GM19397 (cell line): ENCODE data around the gene GALNT18.

Experiments
- ATAC-seq: cut with Tn5 transposase; IDR thresholded peaks from one replicate; pipeline ENCODE4 v1.9.1; 2021; ENCODE audit warnings: mild to moderate bottlenecking, moderate library complexity; ENCODE audit not compliant: unreplicated experiment

Gene GALNT18

DNA sequence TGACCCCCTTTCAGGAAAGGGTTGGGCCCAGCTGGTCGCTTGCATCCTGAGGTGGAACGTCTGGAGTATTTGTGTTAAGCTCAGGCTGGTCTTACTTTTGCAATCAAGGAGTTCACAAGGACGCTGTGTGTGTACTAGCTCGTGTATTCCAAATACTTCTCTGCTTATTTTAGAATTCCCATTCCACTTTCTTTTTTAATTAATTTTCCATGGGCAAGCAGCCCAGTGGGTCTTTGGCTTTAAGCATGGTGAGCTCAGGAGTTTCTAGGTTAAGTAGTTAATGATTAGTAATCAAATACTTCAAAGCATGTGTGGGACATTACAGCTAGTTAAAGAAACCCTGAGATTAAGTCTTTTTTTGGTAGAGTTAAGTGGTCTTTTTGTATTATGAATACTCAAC lies 337.3 kb downstream of the GALNT18 start:
- ATAC-seq, result no peak

- no peak for ATAC-seq
Observed at GRCh38 chr11:11281626-11282025, 340.2 kb downstream of the GALNT18 start.

DNA sequence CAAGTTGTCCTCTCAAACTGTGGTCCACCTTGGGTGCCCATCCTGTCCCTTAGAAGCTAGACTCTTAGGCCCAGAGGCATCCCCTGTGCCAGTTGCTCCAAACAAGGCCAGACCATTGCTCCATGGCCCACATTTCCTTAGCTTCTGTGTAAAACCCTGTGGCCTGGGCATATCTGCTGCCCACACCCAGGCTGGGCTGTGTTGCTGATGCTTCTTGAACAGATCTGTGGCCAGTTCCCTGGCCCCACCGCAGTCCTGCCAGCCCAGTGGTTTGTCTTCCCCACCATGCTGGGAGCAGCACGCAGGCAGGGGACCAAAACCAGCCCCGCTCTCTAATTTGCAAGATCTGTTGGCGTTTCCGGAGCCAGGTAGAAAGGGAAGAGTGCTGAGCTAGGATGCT lies 341.0 kb downstream of the GALNT18 start:
- ATAC-seq, result no peak

DNA sequence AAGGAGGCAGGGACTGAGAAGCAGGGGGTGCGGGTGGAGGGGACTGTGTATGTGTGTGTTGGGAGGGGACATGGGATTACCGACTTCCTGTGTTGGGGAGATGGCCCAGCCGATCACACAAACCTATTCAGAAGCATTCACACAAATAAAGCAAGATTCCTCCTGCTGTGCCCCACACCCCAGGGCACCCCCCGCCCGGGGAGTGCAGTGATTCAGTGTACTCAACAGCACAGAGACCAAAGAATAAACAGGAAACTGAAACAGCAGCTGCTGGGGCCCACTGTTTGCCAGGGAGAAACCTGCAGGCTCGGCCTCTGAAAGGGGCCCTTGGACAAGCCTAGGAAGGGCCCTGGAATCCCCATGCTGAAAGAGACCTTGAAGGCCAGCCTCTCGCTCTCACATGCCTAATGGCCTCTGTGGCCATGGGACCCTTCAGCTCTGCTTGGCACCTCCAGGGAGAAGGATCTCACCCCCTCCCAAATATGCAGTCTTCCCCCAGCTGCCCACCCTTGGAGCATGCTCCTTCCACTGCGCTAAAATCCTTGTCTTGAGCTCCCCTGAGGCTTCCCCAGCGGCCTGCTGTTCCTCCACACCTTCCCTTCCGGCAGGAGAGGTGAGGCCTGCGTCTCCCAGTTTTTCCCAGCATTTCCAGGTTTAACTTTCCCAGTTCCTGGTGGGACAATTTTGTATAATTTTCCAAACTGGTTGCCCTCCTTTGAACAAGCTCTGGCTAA lies 341.7 kb downstream of the GALNT18 start:
- no peak for ATAC-seq

- no peak for ATAC-seq
Observed at GRCh38 chr11:11272254-11272653, 349.6 kb downstream of the GALNT18 start.

DNA sequence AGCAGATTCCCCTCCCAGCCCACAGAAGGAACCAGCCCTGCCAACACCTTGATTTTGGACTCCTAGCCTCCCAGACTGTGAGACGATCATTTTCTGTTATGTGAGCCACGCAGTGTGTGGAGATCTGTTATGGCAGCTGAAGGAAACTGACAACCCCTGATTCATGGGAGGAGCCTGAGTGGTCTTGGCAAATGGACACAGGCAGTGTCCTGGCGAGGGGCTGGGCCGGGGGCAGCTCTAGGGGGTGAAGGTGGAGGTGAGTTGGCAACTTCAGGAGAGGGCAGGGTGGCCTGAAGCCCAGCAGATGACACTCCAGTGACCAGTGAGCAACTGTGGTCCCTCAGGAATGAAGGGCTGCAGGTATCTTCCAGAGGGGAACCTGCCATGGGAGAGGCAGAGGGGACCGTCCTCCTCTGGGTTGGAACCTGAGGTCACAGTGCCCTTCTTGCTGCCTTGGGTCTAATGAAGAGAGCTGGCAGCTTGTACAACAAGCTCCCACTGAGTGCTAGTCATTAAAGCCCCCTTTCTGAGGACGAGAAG lies 351.5 kb downstream of the GALNT18 start:
- ATAC-seq, result no peak

DNA sequence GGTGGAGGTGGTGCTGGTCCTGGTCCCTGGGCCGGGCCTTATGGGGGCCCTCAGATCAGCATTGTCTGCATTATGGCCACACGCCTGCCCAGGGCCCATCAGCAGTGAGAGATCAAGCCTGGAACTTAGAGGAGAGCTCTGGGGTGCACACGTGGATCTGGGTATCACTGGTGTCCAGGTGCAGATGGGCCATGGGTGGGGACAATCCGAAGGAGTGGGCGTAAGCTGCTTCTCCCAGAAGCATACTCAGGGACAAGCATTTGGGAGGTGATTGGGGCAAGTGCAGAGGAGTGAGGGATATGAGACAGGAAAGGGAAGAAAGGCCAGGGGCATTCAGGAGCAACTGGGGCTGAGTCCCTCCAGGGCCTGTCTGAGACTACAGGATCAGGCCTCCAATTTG lies 353.1 kb downstream of the GALNT18 start:
- no peak for ATAC-seq

GRCh38 chr11:11268119-11268518 lies 353.7 kb downstream of the GALNT18 start:
- no peak for ATAC-seq

- no peak for ATAC-seq
Observed at GRCh38 chr11:11267312-11267711, 354.5 kb downstream of the GALNT18 start.

- no peak for ATAC-seq
Observed at GRCh38 chr11:11265994-11266606, 355.7 kb downstream of the GALNT18 start.

DNA sequence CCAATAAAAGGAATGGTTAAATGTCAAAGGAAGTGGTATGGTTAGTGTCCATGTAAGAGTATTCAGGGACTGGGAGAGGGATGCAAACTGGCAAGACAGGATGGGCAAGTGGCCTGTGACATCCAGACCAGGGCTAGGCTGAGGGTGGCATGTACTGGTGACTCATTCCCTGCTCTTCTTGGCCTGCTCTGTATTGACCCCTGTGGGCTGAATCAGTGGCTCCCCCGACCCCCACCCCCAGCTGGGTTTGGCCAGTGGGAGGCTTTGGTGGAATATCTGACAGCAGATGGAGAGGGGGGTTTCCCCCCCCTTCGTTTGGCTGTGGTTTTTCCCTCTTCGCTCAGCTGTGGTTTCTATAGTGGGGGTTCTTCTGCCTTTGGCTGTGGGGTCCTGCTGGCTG lies 356.5 kb downstream of the GALNT18 start:
- ATAC-seq, result no peak

DNA sequence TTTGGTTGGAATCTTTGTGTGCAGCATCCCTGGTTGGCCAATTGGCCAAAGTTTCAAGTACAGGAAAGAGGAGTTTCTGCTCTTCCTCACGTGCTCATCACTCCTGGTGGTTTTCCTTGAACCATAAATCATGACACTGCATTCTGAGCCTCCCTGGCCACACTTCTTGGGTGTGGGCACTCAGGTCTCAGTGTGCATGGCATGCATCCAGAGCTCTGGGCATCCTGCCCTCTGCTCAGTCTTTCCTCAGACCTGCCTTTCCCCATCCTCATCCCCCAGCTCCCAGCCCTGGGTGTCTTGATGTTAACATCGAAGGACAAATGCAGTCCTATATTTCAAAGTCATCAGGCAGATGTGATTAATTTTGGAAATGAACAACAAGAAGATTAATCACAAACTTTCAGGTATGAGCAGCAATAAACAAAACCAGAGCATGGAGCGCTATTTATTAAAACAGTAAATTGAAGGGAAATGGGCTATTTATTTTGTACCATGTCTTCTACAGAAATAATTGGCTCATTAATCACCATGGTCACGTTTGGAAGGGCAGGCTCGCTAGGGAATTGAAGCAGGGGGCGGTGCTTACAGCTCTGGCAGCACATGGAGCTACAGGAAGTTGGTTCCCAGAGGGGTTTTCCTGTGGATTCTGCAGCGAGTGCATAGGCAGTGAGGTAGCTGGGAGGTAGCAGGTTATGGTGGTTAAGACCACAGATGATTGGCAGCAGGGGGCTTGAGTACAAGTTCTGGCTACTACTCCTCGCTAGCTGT lies 358.4 kb downstream of the GALNT18 start:
- ATAC-seq, result no peak

- ATAC-seq, result peak; percentile 11
Observed at GRCh38 chr11:11262171-11262920, 359.5 kb downstream of the GALNT18 start.

- peak; percentile 64 for ATAC-seq
Observed at GRCh38 chr11:11261629-11262028, 360.2 kb downstream of the GALNT18 start.

- no peak for ATAC-seq
Observed at GRCh38 chr11:11260903-11261302, 360.9 kb downstream of the GALNT18 start.

GRCh38 chr11:11253995-11254394 lies 367.8 kb downstream of the GALNT18 start:
- no peak for ATAC-seq

- ATAC-seq, result no peak
Observed at GRCh38 chr11:11253497-11253896, 368.3 kb downstream of the GALNT18 start.

- ATAC-seq, result no peak
Observed at GRCh38 chr11:11252403-11252802, 369.4 kb downstream of the GALNT18 start.

- no peak for ATAC-seq
Observed at GRCh38 chr11:11251394-11251970, 370.3 kb downstream of the GALNT18 start.

DNA sequence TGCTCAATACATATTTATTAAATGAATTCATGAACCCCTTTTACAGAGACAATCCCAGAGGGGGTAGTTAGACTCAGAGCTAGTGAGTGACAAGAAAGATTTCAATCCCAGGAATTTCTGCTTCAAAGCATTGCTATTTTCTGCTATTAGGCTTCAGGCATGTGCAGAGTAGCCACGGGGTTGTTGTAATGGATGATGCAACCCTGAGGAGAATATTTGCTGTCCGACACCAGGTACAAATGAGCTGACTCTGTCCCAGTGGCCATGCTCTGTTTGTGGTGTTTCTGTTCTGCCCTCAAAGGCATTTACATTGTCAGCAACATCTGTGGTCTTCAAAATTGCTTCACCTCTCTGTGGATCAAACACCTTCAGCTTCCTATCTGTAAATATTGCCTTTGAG lies 371.3 kb downstream of the GALNT18 start:
- no peak for ATAC-seq

- ATAC-seq, result no peak
Observed at GRCh38 chr11:11247576-11247975, 374.2 kb downstream of the GALNT18 start.
